Activated naive CD8-positive, alpha-beta T cell treated with anti-CD3 and anti-CD28 coated beads, Interleukin-2, amount 50 U/mL, for 24 hours (primary cell): Measurements from ENCODE around the gene TCF25.

Experiments
- ATAC-seq: fragments of 150-1000 bp; cut with Tn5 transposase; one replicate; pipeline ENCODE4 v1.10.0; 2021
- DNase-seq: peaks from one replicate; pipeline ENCODE4 v3.0.0; 2021
- H3K27ac Mint-ChIP-seq: one replicate; pipeline ENCODE4 v1.8.0; 2021; ENCODE audit warnings: mild to moderate bottlenecking, mixed read lengths
- H3K27me3 Mint-ChIP-seq: one replicate; pipeline ENCODE4 v1.8.0; 2021; ENCODE audit warnings: mixed read lengths
- H3K36me3 Mint-ChIP-seq: one replicate; pipeline ENCODE4 v1.8.0; 2021; ENCODE audit warnings: low read depth, mixed read lengths
- H3K4me1 Mint-ChIP-seq: one replicate; pipeline ENCODE4 v1.8.0; 2021; ENCODE audit warnings: mixed read lengths
- H3K4me3 Mint-ChIP-seq: one replicate; pipeline ENCODE4 v1.8.0; 2021; ENCODE audit warnings: mild to moderate bottlenecking, moderate library complexity, mixed read lengths
- H3K9me3 Mint-ChIP-seq: one replicate; pipeline ENCODE4 v1.8.0; 2021; ENCODE audit warnings: mixed read lengths

TCF25 gene

GRCh38 chr16:89837014-89837546 is 36.3 kb upstream of the TCF25 start:
- no peak for ATAC-seq
- DNase-seq, result no peak
- H3K27me3 Mint-ChIP-seq, result peaks cover 6% of the 10 kb centered on the region
- no peak overlapping the region for H3K4me3 Mint-ChIP-seq
- H3K4me1 Mint-ChIP-seq, result peaks cover 18% of the 10 kb centered on the region
- H3K36me3 Mint-ChIP-seq, result no peaks in the 10 kb centered on the region
- no peak overlapping the region for H3K27ac Mint-ChIP-seq
- H3K9me3 Mint-ChIP-seq, result no peaks in the 10 kb centered on the region

GRCh38 chr16:89841275-89841674 is 32.1 kb upstream of the TCF25 start:
- ATAC-seq (peak; percentile 50), DNase-seq (peak; percentile 63)
- no peaks in the 10 kb centered on the region for H3K36me3 Mint-ChIP-seq
- peaks cover 27% of the 10 kb centered on the region for H3K4me1 Mint-ChIP-seq
- H3K27ac Mint-ChIP-seq, result peak overlapping the region; percentile 68
- H3K9me3 Mint-ChIP-seq, result no peaks in the 10 kb centered on the region
- no peak overlapping the region for H3K4me3 Mint-ChIP-seq
- H3K27me3 Mint-ChIP-seq, result no peaks in the 10 kb centered on the region

- Mint-ChIP-seq H3K4me1 (peaks cover 23% of the 10 kb centered on the region), H3K36me3 (no peaks in the 10 kb centered on the region), H3K9me3 (no peaks in the 10 kb centered on the region), H3K4me3 (no peak overlapping the region), H3K27ac (no peak overlapping the region), H3K27me3 (no peaks in the 10 kb centered on the region)
- no peak for DNase-seq
- ATAC-seq, result no peak
Measured at GRCh38 chr16:89842471-89843408, 30.7 kb upstream of the TCF25 start.

GRCh38 chr16:89843409-89844350 is 29.7 kb upstream of the TCF25 start:
- no peaks in the 10 kb centered on the region for H3K27me3 Mint-ChIP-seq
- DNase-seq (no peak), ATAC-seq (no peak)
- peaks cover 15% of the 10 kb centered on the region for H3K4me1 Mint-ChIP-seq
- no peak overlapping the region for H3K4me3 Mint-ChIP-seq
- no peaks in the 10 kb centered on the region for H3K36me3 Mint-ChIP-seq
- no peaks in the 10 kb centered on the region for H3K9me3 Mint-ChIP-seq
- H3K27ac Mint-ChIP-seq, result no peak overlapping the region

- H3K36me3 Mint-ChIP-seq, result no peaks in the 10 kb centered on the region
- no peak overlapping the region for H3K27ac Mint-ChIP-seq
- no peak for ATAC-seq
- no peaks in the 10 kb centered on the region for H3K9me3 Mint-ChIP-seq
- no peaks in the 10 kb centered on the region for H3K27me3 Mint-ChIP-seq
- H3K4me3 Mint-ChIP-seq, result no peak overlapping the region
- peaks cover 14% of the 10 kb centered on the region for H3K4me1 Mint-ChIP-seq
- DNase-seq, result no peak
Measured at GRCh38 chr16:89844739-89845339, 28.6 kb upstream of the TCF25 start.

GRCh38 chr16:89845417-89845816 is 28.0 kb upstream of the TCF25 start:
- H3K4me1 Mint-ChIP-seq, result peaks cover 14% of the 10 kb centered on the region
- ATAC-seq (peak; percentile 67), DNase-seq (peak; percentile 32)
- H3K27ac Mint-ChIP-seq, result no peak overlapping the region
- H3K9me3 Mint-ChIP-seq, result no peaks in the 10 kb centered on the region
- H3K27me3 Mint-ChIP-seq, result no peaks in the 10 kb centered on the region
- no peaks in the 10 kb centered on the region for H3K36me3 Mint-ChIP-seq
- no peak overlapping the region for H3K4me3 Mint-ChIP-seq

- no peaks in the 10 kb centered on the region for H3K27me3 Mint-ChIP-seq
- no peaks in the 10 kb centered on the region for H3K9me3 Mint-ChIP-seq
- H3K4me3 Mint-ChIP-seq, result no peak overlapping the region
- no peak for DNase-seq
- no peaks in the 10 kb centered on the region for H3K36me3 Mint-ChIP-seq
- H3K4me1 Mint-ChIP-seq, result peaks cover 10% of the 10 kb centered on the region
- ATAC-seq, result no peak
- no peak overlapping the region for H3K27ac Mint-ChIP-seq
Measured at GRCh38 chr16:89847051-89847939, 26.1 kb upstream of the TCF25 start.

- Mint-ChIP-seq H3K4me1 (peaks cover 10% of the 10 kb centered on the region), H3K27ac (no peak overlapping the region), H3K4me3 (no peak overlapping the region), H3K36me3 (no peaks in the 10 kb centered on the region), H3K27me3 (no peaks in the 10 kb centered on the region), H3K9me3 (no peaks in the 10 kb centered on the region)
- ATAC-seq (no peak), DNase-seq (no peak)
Measured at GRCh38 chr16:89847940-89848297, 25.5 kb upstream of the TCF25 start.

GRCh38 chr16:89848974-89849373 is 24.4 kb upstream of the TCF25 start:
- no peak for ATAC-seq
- DNase-seq, result no peak
- no peaks in the 10 kb centered on the region for H3K36me3 Mint-ChIP-seq
- H3K4me1 Mint-ChIP-seq, result peaks cover 10% of the 10 kb centered on the region
- no peaks in the 10 kb centered on the region for H3K27me3 Mint-ChIP-seq
- H3K4me3 Mint-ChIP-seq, result no peak overlapping the region
- no peaks in the 10 kb centered on the region for H3K9me3 Mint-ChIP-seq
- no peak overlapping the region for H3K27ac Mint-ChIP-seq

- no peaks in the 10 kb centered on the region for H3K9me3 Mint-ChIP-seq
- ATAC-seq (no peak), DNase-seq (no peak)
- H3K36me3 Mint-ChIP-seq, result no peaks in the 10 kb centered on the region
- no peaks in the 10 kb centered on the region for H3K4me1 Mint-ChIP-seq
- H3K27ac Mint-ChIP-seq, result no peak overlapping the region
- H3K4me3 Mint-ChIP-seq, result no peak overlapping the region
- peaks cover 2% of the 10 kb centered on the region for H3K27me3 Mint-ChIP-seq
Measured at GRCh38 chr16:89853306-89853993, 19.9 kb upstream of the TCF25 start.

- DNase-seq (no peak), ATAC-seq (no peak)
- no peaks in the 10 kb centered on the region for H3K4me1 Mint-ChIP-seq
- no peaks in the 10 kb centered on the region for H3K36me3 Mint-ChIP-seq
- H3K4me3 Mint-ChIP-seq, result no peak overlapping the region
- no peak overlapping the region for H3K27ac Mint-ChIP-seq
- H3K27me3 Mint-ChIP-seq, result peaks cover 2% of the 10 kb centered on the region
- H3K9me3 Mint-ChIP-seq, result no peaks in the 10 kb centered on the region
Measured at GRCh38 chr16:89855301-89855945, 18.0 kb upstream of the TCF25 start.

- Mint-ChIP-seq H3K36me3 (no peaks in the 10 kb centered on the region), H3K9me3 (no peaks in the 10 kb centered on the region), H3K27ac (no peak overlapping the region), H3K4me1 (peaks cover 1% of the 10 kb centered on the region), H3K27me3 (peaks cover 2% of the 10 kb centered on the region), H3K4me3 (no peak overlapping the region)
- ATAC-seq, result no peak
- DNase-seq, result no peak
Measured at GRCh38 chr16:89855986-89856385, 17.4 kb upstream of the TCF25 start.
